Caki2 (cell line): ENCODE data around the gene PPP2R2C. TPM values are rescaled to one million over a fixed set of nuclear protein-coding genes. Genes with fewer than 3 reads are reported as not detected.

Source experiments
- DNase-seq: peaks from one replicate; pipeline ENCODE4 v3.0.0-alpha.2; 2015; ENCODE audit warnings: low read depth
- in situ Hi-C: cut with HindIII; loops from 2 replicates; pipeline ENCODE4 v1.10.0; 2016; ENCODE audit warnings: low sequenced_read_pairs, low pct_unique_long_range_greater_than_20kb, mixed read lengths
- total RNA-seq: library from RNA; depleted of rRNA; stranded (reverse); fragments of >200 nt; shearing (Covaris generic); gene quantifications from 2 replicates; pipeline ENCODE4 v1.2.3, GENCODE V29; 2014; ENCODE audit warnings: low replicate concordance

PPP2R2C gene
- total RNA-seq, 1 experiment from 2014 or later: 51.9 TPM

DNA sequence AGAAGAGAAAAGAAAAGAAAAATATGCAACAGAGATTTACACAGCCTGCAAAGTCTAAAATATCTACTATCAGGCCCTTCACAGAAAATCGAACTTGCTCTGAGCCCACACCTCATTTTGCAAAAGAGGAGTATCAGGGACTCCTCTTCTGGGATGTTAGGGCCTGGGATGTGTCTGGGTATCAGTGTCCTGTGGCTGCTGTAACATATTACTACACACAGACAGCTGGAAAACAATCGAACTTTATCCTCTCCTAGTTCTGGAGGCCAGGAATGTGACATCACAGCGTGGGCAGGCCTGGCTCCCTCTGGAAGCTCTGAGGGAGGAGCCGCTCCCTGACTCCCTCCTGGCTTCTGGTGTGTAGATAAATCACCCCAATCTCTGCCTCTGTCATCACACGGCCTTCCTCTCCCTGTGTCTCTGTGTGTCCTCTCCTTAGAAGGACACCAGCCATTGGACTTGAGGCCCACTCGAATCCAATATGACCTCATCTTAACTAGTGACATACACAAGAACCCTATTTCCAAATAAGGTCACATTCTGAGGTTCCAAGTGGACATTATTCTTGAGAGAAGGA, 52.9 kb downstream of the PPP2R2C start:
- in situ Hi-C loops: no loop called here
- no peak for DNase-seq

DNA sequence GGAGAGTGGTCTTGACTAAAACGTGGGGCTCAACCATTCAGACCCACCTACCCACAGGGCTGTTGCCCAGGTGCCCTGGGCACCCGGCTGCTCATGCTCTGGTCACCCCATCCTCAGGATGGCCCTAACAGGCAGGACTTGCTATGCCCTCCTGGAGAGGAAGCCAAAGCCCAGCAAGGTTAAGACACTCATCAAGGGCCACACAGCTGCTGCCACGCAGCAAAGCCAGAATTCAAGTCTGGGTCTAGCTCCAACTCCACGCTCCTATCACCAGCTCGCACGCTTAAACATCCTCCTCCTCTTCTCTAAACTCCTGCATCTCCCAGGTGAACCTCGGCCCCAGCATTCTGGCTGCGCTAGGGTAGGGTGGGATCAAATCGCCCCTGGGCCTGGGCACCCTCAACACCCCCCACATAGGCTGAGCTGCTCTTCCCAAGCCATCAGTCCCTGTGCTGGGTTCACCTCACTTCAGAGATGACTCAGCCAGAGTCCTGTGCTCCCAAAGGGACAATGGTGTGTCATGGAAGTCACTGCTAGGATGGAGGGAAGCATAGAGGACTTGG, 54.1 kb downstream of the PPP2R2C start:
- in situ Hi-C loops: no loop called here
- no peak for DNase-seq

DNA sequence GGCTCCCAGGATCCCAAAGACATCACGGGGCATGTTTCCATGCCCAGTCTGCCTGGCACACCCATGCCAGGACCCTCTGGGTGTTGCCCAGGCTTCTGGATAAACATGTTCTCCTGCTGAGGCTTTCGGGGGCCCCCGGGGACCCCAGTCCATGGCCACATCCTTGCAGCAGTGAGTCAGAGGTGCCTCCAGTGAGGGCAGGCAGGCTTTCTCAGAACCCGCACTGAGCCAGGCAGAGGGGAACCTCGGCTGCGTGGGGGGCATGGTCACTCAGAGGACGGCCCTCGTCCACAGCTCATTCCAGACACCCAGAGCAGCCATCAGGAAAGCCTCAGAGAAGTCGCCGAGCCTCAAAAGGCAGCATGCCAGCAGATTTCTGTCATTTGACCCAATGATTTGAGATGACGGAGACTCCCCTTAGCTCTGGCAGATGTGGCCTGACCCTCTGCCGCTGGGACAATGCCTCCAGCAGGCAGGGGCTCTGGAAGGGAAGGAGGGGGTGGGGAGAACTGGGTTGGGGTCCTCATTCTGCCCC, 54.8 kb downstream of the PPP2R2C start:
- in situ Hi-C loops: no loop called here
- DNase-seq: no peak

DNA sequence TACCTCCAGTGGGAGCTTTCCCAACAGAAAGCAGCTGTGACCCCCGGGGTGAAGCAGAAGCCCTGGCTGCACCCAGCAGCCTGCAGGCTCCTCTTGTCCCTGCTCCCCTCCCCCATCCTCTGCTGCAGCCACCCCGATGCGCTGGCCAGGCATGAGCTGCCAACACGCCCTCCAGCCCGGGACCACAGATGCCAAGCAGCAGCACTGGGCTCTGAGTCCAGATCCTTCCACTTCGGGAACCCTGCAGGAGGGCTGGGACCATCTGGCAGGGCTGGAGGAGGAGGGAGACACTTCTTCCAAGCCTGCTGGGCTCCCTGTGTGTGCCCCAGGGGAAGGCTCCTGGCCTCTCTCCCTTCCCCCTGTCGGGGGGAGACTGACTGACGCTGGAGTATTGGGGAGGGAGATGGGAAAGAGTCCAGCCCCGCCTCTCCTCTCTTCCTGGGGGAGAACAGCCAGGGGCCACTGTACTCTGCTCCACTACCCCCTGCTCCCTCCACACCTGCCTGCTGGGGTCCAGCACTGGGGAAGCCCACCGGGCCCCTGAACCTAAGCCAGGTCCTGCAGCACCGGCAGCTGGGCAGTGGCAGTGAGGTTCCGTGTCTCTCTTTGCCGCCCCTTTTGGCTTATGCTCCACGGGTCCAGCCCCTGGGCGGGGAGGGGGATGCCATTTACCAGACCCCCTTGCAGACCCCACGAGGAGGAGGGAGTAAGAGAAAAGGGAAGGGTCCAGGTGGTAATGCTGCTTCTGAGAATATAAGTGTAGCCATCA, 55.7 kb downstream of the PPP2R2C start:
- in situ Hi-C loops: no loop called here
- no peak for DNase-seq

GRCh38 chr4:6415031-6415705, 57.2 kb downstream of the PPP2R2C start:
- in situ Hi-C loops: no loop called here

GRCh38 chr4:6414578-6414977, 57.8 kb downstream of the PPP2R2C start:
- in situ Hi-C loops: no loop called here
- no peak for DNase-seq

More at GRCh38 chr4:6415031-6415705, 57.2 kb downstream of the PPP2R2C start:
- no peak for DNase-seq

DNA sequence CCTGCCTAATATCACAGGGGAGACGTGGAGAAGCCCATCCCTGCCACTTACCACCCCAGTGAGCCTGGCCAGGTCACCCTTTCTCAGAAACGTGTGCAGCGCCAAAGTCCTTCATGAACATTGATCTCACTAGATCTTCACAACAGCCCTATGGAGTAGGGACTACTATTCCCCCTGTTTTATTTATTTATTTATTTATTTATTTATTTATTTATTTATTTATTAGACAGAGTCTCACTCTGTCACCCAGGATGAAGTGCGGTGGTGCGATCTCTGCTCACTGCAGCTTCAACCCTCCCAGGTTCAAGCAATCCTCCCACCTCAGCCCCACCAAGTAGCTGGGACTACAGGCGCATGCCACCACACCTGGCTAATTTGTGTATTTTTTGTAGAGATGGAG, 61.8 kb downstream of the PPP2R2C start:
- in situ Hi-C loops: no loop called here
- no peak for DNase-seq

DNA sequence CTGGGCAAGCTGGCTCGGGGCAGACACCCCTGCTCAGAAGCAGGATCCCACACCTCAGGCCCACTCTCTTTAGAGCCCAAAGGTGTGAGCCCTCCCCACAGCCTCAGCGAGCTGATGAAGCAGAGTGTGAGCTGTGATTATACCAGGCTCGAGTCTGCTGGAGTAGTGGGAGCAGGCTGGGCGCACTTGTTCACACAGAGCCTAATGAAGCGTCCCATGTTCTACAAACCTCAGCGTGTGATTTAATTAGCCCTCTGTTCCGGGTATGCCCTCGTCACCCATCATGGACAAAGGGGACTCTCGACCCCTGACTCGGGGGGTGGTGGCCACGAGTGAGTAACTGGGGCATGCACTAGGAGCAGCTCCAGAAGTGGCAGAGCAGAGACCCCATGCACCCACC, 62.3 kb downstream of the PPP2R2C start:
- DNase-seq: no peak
- in situ Hi-C loops: no loop called here

DNA sequence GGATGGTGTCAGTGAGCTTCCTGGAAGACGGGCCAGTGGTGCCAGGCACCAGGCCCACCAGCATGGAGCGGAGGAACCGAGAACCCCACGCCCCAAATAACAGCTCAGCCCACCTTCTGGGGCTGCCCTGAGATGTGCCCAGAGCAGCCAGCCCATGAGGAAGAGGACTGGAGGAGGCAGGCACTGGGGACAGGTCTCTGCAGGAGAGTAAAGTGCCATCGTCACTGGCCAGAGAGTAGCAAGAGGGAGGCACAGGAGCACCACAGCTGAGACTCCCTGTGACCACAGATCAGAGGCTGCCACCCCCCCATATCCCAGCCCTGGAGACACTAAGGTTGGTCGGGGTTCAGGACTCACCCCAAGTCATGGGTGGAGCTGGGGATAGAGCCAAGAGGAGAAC, 63.0 kb downstream of the PPP2R2C start:
- in situ Hi-C loops: no loop called here
- DNase-seq: no peak

GRCh38 chr4:6408263-6408662, 64.2 kb downstream of the PPP2R2C start:
- DNase-seq: no peak
- in situ Hi-C loops: no loop called here

DNA sequence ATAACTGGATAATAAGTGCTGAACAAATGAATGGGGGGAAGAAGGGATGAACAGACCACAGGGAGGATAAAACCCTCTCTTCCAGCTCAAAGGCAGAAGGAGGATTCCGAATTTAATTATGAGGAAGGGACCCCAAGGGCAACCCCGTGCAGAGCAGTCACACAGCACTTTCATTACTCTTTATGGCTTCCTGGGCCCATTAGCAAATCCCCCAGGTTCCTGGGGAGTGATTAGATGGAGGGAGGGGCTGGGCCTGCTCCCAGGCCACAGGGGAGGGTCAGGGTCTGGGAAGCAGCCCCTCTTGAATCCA, 67.1 kb downstream of the PPP2R2C start:
- DNase-seq: no peak
- in situ Hi-C loops: no loop called here

DNA sequence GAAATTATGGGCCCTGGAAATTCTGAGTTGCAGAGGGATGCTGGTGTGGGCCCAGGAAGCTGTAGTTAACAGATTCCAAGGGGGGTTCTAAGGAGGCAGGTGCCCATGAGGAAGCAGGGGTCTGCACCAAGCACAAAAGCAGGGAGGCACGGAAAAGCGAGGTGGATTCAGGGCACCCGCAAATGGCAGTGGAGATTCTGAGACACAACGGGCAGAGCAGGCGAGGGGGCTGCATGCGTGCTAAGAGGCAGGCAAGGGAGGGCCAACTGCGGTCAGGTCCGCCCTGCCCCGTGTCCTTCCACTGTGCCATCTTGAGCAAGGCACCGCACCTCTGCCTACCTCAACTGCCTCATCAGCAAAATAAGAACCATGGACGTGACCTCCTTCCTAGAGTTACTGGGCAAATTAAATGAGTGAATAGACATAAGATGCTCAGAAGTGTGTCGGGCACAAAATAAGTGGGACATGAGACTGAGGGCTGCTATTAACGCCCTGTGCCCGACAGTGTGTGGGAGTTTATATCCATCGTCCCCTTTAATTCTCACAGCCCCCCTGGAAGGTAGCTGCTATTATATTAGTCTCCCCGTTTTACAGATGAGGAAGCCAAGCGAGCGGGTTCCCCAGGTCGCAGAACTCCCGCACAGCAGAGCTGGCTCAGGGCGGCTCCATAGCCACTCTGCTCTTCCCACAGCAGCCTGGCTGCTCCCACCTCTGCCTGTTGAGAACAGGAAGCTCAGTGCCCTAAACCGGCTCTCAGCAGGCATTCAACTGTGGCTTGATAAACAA, 67.6 kb downstream of the PPP2R2C start:
- peak; percentile 20 for DNase-seq
- in situ Hi-C loops: no loop called here

DNA sequence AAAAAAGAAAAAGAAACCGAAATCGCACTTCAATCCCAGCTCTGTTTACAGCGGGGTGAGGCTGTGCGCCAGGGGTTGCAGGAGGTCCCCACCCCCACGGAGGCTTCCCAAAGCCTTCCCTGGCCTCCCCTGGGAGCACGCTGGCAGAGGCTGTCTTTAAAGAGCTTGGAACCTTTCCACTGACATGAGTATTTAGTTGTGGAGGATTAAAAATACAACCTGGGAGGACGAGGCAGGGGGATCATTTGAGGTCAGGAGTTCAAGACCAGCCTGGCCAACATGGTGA, 69.1 kb downstream of the PPP2R2C start:
- in situ Hi-C loops: no loop called here
- no peak for DNase-seq

DNA sequence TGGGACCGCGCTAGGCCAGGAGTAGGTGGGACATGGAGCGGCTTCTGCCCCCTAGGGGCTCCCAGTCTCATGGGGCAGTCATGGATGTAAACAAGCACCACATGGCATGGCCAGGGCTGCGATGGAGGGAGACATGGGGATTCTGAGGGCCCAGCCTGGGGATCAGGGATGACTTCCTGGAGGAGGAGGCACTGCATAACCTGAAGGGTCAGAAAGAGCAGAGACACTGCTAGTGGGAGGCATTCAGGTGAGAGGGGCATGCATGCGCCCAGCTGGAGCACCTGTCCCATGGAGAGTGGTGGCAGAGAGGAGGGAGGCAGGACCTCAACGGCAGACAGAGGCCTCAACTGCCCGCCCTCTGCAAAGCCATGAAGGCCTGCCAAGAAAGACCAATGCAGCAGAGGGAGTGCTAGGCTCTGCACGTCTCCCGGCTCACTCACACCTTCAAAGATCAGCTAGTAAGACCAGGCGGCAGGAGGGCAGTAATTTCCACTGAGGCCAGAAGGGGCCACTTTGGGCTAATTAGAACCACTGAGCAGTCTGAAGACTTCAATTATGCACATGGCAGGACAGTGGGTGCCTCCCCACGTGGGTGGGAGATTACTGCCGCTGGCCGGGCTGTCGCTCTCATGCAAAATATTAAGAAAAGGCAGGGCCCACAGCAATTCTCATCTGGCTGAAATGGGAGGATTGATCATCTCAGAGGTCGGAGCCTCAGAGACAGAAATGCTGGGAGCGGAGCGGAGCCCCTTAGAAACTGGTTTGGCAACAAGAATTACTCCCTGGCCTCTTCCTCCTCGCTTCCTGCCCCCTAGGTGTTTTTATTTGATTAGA, 69.6 kb downstream of the PPP2R2C start:
- in situ Hi-C loops: no loop called here
- no peak for DNase-seq

DNA sequence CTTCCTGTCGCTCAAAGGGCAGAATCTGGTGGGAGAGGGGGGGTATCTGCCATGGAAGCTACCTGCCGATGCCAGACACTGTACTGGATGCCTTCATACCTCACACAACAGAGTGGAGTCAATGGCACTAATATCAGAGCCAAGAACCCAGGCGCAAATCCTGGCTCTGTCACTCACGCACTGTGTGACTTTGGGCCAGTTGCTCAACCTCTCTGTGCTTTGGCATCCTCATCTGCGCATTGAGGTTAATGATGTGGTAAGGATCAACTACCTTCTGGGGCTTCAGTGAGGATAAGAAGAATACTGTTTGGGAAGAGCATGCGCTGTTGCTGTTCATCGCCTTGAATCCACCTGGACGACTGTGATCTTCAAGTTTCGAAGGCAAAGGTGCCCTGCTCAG, 70.6 kb downstream of the PPP2R2C start:
- no peak for DNase-seq
- in situ Hi-C loops: no loop called here

DNA sequence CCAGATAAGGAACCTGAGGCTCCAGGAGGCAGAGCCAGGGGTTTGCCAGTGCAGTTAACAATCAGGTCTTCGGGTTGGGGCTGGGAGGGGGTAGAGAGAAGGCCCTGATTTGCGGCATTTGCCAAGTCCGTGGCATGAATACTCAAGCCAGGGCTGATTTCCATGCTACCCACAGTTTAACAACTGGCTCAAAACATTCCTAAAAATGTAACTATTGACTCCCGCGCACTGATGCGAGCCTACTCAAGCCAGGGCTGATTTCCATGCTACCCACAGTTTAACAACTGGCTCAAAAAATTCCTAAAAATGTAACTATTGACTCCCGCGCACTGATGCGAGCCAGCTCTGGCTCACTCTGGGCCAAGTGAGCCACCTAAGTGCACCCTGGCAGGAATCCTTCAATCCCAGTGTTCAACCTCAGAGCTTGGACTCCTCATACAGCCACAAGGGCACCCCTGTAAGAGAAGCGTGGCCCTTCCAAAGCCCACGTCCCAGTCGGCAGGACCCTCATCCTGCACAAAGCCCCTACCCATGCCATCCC, 75.6 kb downstream of the PPP2R2C start:
- in situ Hi-C loops: no loop called here
- DNase-seq: no peak

DNA sequence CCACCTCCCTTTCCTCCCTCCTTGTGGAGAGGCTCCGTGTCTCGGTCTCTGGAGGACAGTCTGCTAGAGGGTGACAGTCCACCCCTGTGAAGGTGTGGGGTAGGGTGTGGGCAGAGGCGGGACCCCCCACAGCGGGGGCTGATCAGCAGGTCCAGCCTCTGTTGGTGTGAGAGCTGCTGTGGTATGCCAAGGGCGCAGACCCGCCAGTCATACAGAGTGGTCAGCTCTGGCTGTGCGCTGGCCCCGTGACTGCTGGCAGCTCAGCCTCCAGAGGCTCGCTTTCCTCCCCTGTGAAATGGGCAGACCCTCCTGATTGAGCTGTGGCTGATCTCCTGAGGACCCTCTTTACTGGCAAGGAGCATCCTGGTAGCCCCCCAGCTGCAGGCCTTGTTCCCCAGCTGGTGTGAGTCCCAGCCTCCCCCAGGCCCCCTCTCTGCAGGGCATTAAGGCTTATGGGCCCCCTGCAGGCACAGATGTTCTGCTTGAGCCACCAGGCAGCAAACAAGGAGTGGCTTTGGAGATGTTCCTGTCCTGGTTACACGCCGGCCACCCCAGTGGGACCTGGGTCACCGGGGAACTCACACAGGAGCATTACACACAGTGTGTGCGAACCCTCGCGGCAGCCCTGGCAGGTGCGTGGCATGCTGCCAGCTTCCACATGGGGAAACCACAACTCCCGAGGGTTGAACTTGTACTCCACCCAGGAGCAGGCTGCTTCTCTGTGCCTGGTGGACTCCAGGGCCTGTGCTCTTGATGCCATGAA, 76.8 kb downstream of the PPP2R2C start:
- in situ Hi-C loops: no loop called here

More for the DNA sequence above, 76.8 kb downstream of the PPP2R2C start:
- DNase-seq: no peak
